WTC11 (cell line): ENCODE results near the gene CLK2.
"Not testable (repeated sequence)": the region's sequence is repeated elsewhere in the genome, so short reads cannot be mapped to it uniquely, and the experiment has no call there.

Experiments
- CTCF ChIP-seq: fragments of 200-600 bp; IDR thresholded peaks from 2 replicates; pipeline ENCODE4 v1.8.0; 2022; ENCODE audit warnings: antibody characterized with exemption
- GABPB1 ChIP-seq: sonication (generic); formaldehyde crosslinking; IDR thresholded peaks from 2 replicates; pipeline ENCODE4 v1.8.1; 2023; ENCODE audit warnings: mild to moderate bottlenecking, missing genetic modification reagents
- ZNF219 ChIP-seq: sonication (generic); formaldehyde crosslinking; IDR thresholded peaks from 2 replicates; pipeline ENCODE4 v1.8.0; 2023; ENCODE audit warnings: missing genetic modification reagents, mild to moderate bottlenecking, borderline replicate concordance

GRCh38 chr1:155232001-155232978, 41.0 kb downstream of the CLK2 start:
- not testable (repeated sequence) for TF ChIP-seq CTCF; GABPB1 (CRISPR knock-in tag); ZNF219 (CRISPR knock-in tag)
